Vagina (tissue), 2 donors: Measurements from ENCODE around the gene APLP2.

Experiments
- CTCF ChIP-seq, 3 experiments: fragments of 450-650 bp in 2 of 3; fragments of 200-600 bp in 1 of 3; sonication (generic) in 1 of 3; IDR thresholded peaks; one replicate each; pipeline ENCODE4 v1.5.1; 2017 to 2019; ENCODE audit warnings: antibody characterized with exemption in 3 of 3, mild to moderate bottlenecking in 2 of 3, moderate library complexity in 2 of 3
- POLR2A ChIP-seq, 2 donors: fragments of 450-650 bp; IDR thresholded peaks; one replicate each; pipeline ENCODE4 v1.6.1; 2017; ENCODE audit warnings: antibody characterized with exemption in 2 of 2, mild to moderate bottlenecking in 2 of 2, moderate library complexity in 2 of 2
- POLR2AphosphoS5 ChIP-seq, 2 donors: sonication (generic); formaldehyde crosslinking; IDR thresholded peaks; one replicate each; pipeline ENCODE4 v1.9.0; 2017; ENCODE audit warnings: antibody characterized with exemption in 2 of 2, mild to moderate bottlenecking in 2 of 2, low read depth in 1 of 2; ENCODE audit not compliant: insufficient read depth in 1 of 2

- TF ChIP-seq POLR2AphosphoS5 (IDR thresholded peaks at IDR 0.05; ENCODE audit: insufficient read depth in 1 of 2, low read depth in 1 of 2) (no peak), CTCF (IDR thresholded peaks at IDR 0.05) (no peak), POLR2A (IDR thresholded peaks at IDR 0.05) (no peak)
Measured at GRCh38 chr11:130188047-130188446, 118.4 kb downstream of the APLP2 start.
